DND-41 (cell line): ENCODE results near the gene CTBP2.

ENCODE experiments used
- EZH2 ChIP-seq: IDR thresholded peaks from 3 replicates; pipeline ENCODE4 v1.6.1; 2012; ENCODE audit warnings: borderline replicate concordance, low read depth, mild to moderate bottlenecking, moderate library complexity, low read length, inconsistent platforms; ENCODE audit not compliant: severe bottlenecking
- TF ChIP-seq, protein P1 (sequence below): IDR thresholded peaks from 2 replicates; pipeline ENCODE4 v1.5.1; 2012; ENCODE audit warnings: borderline replicate concordance, low read length, moderate library complexity, mild to moderate bottlenecking; ENCODE audit not compliant: poor library complexity, severe bottlenecking; ENCODE audit errors: extremely low read depth

GRCh38 chr10:125076121-125076825 lies 84.1 kb downstream of the CTBP2 start:
- TF ChIP-seq, protein P1, sequence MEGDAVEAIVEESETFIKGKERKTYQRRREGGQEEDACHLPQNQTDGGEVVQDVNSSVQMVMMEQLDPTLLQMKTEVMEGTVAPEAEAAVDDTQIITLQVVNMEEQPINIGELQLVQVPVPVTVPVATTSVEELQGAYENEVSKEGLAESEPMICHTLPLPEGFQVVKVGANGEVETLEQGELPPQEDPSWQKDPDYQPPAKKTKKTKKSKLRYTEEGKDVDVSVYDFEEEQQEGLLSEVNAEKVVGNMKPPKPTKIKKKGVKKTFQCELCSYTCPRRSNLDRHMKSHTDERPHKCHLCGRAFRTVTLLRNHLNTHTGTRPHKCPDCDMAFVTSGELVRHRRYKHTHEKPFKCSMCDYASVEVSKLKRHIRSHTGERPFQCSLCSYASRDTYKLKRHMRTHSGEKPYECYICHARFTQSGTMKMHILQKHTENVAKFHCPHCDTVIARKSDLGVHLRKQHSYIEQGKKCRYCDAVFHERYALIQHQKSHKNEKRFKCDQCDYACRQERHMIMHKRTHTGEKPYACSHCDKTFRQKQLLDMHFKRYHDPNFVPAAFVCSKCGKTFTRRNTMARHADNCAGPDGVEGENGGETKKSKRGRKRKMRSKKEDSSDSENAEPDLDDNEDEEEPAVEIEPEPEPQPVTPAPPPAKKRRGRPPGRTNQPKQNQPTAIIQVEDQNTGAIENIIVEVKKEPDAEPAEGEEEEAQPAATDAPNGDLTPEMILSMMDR: no peak
- TF ChIP-seq EZH2: no peak
